SK-N-SH (cell line): ENCODE results near the gene GALNT4.

Source experiments
- ELF1 ChIP-seq: IDR thresholded peaks from 2 replicates; pipeline ENCODE4 v1.4.0; 2012
- POLR2AphosphoS5 ChIP-seq: IDR thresholded peaks from 2 replicates; pipeline ENCODE4 v1.6.1; 2012; ENCODE audit warnings: low read depth, low read length
- SIN3A ChIP-seq: IDR thresholded peaks from 2 replicates; pipeline ENCODE4 v1.6.1; 2012; ENCODE audit warnings: low read depth, mild to moderate bottlenecking, low read length, moderate library complexity, borderline replicate concordance
- TF ChIP-seq, protein P1 (sequence below): IDR thresholded peaks from 2 replicates; pipeline ENCODE4 v1.4.0; 2012; ENCODE audit warnings: low read depth
- TF ChIP-seq, protein P2 (sequence below): IDR thresholded peaks from 2 replicates; pipeline ENCODE4 v1.6.1; 2012; ENCODE audit warnings: mild to moderate bottlenecking, low read depth, low read length, moderate library complexity
- TF ChIP-seq, protein P3 (sequence below): fragments of 200-600 bp; sonication (generic); IDR thresholded peaks from 2 replicates; pipeline ENCODE4 v1.6.1; 2017; ENCODE audit warnings: antibody characterized with exemption, mild to moderate bottlenecking, moderate library complexity
- TF ChIP-seq, protein P4 (sequence below): fragments of 150-350 bp; IDR thresholded peaks from 2 replicates; pipeline ENCODE4 v1.6.1; 2017; ENCODE audit warnings: antibody characterized with exemption, low read length, low read depth, borderline replicate concordance

DNA sequence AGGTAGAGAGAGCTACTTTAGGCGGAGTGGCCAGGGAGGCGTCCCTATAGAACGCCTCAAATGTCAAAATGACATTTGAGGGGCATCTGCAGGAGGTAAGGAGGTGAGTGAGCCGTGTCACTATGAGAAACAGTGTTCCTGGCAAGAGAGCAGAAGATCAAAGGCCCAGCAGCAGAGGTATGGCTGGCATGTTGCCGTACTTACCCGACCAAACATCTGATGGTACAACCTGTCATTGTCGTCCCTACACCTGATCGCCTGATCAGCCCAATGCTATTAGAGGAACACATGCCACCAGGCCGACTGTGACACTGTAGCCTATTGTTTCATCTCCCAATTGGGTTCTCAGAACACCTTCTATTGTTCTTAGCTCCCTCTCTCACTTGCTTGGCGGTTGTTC is 35.2 kb upstream of the GALNT4 start:
- TF ChIP-seq, protein P1, sequence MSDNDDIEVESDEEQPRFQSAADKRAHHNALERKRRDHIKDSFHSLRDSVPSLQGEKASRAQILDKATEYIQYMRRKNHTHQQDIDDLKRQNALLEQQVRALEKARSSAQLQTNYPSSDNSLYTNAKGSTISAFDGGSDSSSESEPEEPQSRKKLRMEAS = no peak
- TF ChIP-seq, protein P2, sequence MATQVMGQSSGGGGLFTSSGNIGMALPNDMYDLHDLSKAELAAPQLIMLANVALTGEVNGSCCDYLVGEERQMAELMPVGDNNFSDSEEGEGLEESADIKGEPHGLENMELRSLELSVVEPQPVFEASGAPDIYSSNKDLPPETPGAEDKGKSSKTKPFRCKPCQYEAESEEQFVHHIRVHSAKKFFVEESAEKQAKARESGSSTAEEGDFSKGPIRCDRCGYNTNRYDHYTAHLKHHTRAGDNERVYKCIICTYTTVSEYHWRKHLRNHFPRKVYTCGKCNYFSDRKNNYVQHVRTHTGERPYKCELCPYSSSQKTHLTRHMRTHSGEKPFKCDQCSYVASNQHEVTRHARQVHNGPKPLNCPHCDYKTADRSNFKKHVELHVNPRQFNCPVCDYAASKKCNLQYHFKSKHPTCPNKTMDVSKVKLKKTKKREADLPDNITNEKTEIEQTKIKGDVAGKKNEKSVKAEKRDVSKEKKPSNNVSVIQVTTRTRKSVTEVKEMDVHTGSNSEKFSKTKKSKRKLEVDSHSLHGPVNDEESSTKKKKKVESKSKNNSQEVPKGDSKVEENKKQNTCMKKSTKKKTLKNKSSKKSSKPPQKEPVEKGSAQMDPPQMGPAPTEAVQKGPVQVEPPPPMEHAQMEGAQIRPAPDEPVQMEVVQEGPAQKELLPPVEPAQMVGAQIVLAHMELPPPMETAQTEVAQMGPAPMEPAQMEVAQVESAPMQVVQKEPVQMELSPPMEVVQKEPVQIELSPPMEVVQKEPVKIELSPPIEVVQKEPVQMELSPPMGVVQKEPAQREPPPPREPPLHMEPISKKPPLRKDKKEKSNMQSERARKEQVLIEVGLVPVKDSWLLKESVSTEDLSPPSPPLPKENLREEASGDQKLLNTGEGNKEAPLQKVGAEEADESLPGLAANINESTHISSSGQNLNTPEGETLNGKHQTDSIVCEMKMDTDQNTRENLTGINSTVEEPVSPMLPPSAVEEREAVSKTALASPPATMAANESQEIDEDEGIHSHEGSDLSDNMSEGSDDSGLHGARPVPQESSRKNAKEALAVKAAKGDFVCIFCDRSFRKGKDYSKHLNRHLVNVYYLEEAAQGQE = no peak
- TF ChIP-seq, protein P3, sequence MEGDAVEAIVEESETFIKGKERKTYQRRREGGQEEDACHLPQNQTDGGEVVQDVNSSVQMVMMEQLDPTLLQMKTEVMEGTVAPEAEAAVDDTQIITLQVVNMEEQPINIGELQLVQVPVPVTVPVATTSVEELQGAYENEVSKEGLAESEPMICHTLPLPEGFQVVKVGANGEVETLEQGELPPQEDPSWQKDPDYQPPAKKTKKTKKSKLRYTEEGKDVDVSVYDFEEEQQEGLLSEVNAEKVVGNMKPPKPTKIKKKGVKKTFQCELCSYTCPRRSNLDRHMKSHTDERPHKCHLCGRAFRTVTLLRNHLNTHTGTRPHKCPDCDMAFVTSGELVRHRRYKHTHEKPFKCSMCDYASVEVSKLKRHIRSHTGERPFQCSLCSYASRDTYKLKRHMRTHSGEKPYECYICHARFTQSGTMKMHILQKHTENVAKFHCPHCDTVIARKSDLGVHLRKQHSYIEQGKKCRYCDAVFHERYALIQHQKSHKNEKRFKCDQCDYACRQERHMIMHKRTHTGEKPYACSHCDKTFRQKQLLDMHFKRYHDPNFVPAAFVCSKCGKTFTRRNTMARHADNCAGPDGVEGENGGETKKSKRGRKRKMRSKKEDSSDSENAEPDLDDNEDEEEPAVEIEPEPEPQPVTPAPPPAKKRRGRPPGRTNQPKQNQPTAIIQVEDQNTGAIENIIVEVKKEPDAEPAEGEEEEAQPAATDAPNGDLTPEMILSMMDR = no peak
- TF ChIP-seq, protein P4, sequence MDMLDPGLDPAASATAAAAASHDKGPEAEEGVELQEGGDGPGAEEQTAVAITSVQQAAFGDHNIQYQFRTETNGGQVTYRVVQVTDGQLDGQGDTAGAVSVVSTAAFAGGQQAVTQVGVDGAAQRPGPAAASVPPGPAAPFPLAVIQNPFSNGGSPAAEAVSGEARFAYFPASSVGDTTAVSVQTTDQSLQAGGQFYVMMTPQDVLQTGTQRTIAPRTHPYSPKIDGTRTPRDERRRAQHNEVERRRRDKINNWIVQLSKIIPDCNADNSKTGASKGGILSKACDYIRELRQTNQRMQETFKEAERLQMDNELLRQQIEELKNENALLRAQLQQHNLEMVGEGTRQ = no peak
- TF ChIP-seq POLR2AphosphoS5 = no peak
- TF ChIP-seq SIN3A = no peak
- TF ChIP-seq ELF1 = no peak
